GM12864 (cell line): Measurements from ENCODE around the gene CLDN25.
"Not testable (repeated sequence)": the region's sequence is repeated elsewhere in the genome, so short reads cannot be mapped to it uniquely, and the experiment has no call there.

Source experiments
- DNase-seq: peaks from one replicate; pipeline ENCODE4 v3.0.0-alpha.2; 2011; ENCODE audit warnings: low read depth
- H3K4me3 ChIP-seq: 2 replicates; pipeline ENCODE4 v1.5.1; 2011; ENCODE audit warnings: mild to moderate bottlenecking, low read depth, low read length, control low read depth
- TF ChIP-seq, protein P1 (sequence below): IDR thresholded peaks from 2 replicates; pipeline ENCODE4 v1.5.1; 2011; ENCODE audit warnings: low read depth, mild to moderate bottlenecking, moderate library complexity, low read length, control low read depth, inconsistent platforms; ENCODE audit errors: missing control alignments

Gene CLDN25

GRCh38 chr11:113779496-113779895 is at the start of gene CLDN25:
TSS of gene CLDN25 (plus strand) at chr11:113779796. CDS start at chr11:113779796, 0 bp downstream.
- TF ChIP-seq, protein P1, sequence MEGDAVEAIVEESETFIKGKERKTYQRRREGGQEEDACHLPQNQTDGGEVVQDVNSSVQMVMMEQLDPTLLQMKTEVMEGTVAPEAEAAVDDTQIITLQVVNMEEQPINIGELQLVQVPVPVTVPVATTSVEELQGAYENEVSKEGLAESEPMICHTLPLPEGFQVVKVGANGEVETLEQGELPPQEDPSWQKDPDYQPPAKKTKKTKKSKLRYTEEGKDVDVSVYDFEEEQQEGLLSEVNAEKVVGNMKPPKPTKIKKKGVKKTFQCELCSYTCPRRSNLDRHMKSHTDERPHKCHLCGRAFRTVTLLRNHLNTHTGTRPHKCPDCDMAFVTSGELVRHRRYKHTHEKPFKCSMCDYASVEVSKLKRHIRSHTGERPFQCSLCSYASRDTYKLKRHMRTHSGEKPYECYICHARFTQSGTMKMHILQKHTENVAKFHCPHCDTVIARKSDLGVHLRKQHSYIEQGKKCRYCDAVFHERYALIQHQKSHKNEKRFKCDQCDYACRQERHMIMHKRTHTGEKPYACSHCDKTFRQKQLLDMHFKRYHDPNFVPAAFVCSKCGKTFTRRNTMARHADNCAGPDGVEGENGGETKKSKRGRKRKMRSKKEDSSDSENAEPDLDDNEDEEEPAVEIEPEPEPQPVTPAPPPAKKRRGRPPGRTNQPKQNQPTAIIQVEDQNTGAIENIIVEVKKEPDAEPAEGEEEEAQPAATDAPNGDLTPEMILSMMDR, result no peak
- H3K4me3 ChIP-seq, result no peak within 1 kb of the TSS
- no peak for DNase-seq

GRCh38 chr11:113730887-113731726 is 48.5 kb upstream of the CLDN25 start:
- DNase-seq, result no peak
- H3K4me3 ChIP-seq, result no peak overlapping the region
- TF ChIP-seq, protein P1, result peak; percentile 23

DNA sequence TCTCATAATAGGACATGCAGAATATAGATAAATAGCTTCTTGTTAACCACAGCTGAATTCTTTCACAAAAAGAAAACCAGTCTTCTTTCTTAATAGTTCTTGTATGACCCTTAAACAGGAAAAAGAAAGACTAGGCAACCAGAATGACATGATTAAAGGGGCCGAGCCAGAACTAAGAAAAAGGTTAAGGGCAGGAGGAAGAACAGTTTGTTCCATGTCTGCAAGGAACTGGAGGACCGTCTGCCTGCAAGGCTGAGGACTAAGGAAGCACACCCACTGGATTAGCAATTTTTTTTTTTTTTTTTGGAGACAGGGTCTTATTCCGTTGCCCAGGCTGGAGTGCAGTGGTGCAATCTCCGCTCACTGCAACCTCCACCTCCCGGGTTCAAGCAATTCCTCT is 47.5 kb upstream of the CLDN25 start:
- TF ChIP-seq, protein P1, result no peak

GRCh38 chr11:113736323-113736722 is 43.3 kb upstream of the CLDN25 start:
- H3K4me3 ChIP-seq, result no peak overlapping the region
- TF ChIP-seq, protein P1, result no peak
- no peak for DNase-seq

More for the DNA sequence above, 47.5 kb upstream of the CLDN25 start:
- DNase-seq, result no peak
- H3K4me3 ChIP-seq, result no peak overlapping the region

DNA sequence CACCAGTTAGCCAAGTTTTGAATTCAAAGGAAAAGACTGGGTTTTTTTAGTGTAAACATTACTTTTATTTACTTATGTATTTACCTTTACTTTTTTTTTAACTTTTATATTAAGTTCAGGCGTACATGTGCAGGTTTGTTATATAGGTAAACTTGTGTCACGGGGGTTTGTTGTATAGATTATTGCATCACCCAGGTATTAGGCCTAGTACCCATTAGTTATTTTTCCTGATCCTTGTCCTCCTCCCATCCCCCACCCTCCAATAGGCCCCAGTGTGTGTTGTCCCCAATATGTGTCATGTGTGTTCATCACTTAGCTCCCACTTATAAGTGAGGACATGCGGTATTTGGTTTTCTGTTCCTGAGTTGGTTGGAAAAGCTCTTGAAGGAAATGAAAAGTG is 26.7 kb upstream of the CLDN25 start:
- no peak overlapping the region for H3K4me3 ChIP-seq
- TF ChIP-seq, protein P1, result no peak
- no peak for DNase-seq

GRCh38 chr11:113760241-113760640 is 19.4 kb upstream of the CLDN25 start:
- TF ChIP-seq, protein P1, result no peak
- no peak for DNase-seq
- no peak overlapping the region for H3K4me3 ChIP-seq

DNA sequence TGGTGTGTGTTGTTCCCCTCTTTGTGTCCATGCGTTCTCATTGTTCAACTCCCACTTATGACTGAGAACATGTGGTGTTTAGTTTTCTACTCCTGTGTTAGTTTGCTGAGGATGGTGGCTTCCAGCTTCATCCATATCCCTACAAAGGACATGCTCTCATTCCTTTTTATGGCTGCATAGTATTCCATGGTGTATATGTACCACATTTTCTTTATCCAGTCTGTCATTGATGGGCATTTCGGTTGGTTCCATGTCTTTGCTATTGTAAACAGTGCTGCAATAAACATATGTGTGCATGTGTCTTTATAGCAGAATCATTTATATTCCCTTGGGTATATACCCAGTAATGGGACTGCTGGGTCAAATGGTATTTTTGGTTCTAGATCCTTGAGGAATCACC is 16.6 kb upstream of the CLDN25 start:
- H3K4me3 ChIP-seq, DNase-seq: not testable (repeated sequence)
